ENCODE measurements around the gene EMILIN3. TPM values are rescaled to one million over a fixed set of nuclear protein-coding genes. Genes with fewer than 3 reads are reported as not detected.

Gene EMILIN3
- total and polyA plus RNA-seq, 2 of the 8 experiments (the other 6 are each of a cell fraction or from before 2014, with no cell fraction given), result 3.8 to 5.2 TPM

DNA sequence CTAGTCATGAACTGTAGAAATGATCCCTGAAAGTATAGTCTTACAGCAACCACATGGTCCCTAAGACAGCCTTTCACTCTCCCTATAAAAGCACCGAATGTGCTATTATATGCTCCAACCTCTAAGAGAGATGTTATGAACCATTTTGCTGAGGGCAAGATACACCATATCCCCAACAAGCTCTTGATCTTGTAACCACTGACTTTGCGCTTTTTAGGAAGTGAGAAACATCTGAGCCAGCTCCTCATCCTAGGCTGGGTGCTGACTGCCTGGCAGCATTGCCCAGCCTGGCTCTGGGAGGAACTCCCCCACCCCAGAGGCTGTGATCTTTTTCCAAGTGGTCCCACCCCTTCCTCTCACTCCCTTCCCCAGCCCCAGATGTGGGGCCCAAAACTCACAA is 3.1 kb upstream of the EMILIN3 start (continued):
- TF ChIP-seq CHD7 (IDR thresholded peaks at IDR 0.05; ENCODE audit: insufficient replicate concordance, low read length), result no peak
- no peak for TF ChIP-seq FOSL1 (IDR thresholded peaks at IDR 0.05; ENCODE audit: insufficient read depth, low read depth, low read length)
- no peak for TF ChIP-seq E2F6 (IDR thresholded peaks at IDR 0.05)

Measured in H1 (cell line).